ENCODE results near the gene NUDT5. TPM values are rescaled to one million over a fixed set of nuclear protein-coding genes. Genes with fewer than 3 reads are reported as not detected.

NUDT5 gene
- total and polyA plus RNA-seq, 2 of the 13 experiments (the other 11 are each of a cell fraction or from before 2014, with no cell fraction given): 79.6 to 134 TPM

- no peak for TF ChIP-seq ZBTB10 (CRISPR knock-in tag; IDR thresholded peaks at IDR 0.05; ENCODE audit: borderline replicate concordance)
- no peak for TF ChIP-seq ZNF274 (CRISPR knock-in tag; IDR thresholded peaks at IDR 0.05)
- no peak for TF ChIP-seq ZNF382 (CRISPR knock-in tag; IDR thresholded peaks at IDR 0.05; ENCODE audit: borderline replicate concordance)
- no peak for TF ChIP-seq ZUFSP (CRISPR knock-in tag; IDR thresholded peaks at IDR 0.05; ENCODE audit: borderline replicate concordance)
- TF ChIP-seq, protein P1, sequence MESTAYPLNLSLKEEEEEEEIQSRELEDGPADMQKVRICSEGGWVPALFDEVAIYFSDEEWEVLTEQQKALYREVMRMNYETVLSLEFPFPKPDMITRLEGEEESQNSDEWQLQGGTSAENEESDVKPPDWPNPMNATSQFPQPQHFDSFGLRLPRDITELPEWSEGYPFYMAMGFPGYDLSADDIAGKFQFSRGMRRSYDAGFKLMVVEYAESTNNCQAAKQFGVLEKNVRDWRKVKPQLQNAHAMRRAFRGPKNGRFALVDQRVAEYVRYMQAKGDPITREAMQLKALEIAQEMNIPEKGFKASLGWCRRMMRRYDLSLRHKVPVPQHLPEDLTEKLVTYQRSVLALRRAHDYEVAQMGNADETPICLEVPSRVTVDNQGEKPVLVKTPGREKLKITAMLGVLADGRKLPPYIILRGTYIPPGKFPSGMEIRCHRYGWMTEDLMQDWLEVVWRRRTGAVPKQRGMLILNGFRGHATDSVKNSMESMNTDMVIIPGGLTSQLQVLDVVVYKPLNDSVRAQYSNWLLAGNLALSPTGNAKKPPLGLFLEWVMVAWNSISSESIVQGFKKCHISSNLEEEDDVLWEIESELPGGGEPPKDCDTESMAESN (CRISPR knock-in tag; conservative IDR thresholded peaks at IDR 0.05): no peak
- TF ChIP-seq, protein P2, sequence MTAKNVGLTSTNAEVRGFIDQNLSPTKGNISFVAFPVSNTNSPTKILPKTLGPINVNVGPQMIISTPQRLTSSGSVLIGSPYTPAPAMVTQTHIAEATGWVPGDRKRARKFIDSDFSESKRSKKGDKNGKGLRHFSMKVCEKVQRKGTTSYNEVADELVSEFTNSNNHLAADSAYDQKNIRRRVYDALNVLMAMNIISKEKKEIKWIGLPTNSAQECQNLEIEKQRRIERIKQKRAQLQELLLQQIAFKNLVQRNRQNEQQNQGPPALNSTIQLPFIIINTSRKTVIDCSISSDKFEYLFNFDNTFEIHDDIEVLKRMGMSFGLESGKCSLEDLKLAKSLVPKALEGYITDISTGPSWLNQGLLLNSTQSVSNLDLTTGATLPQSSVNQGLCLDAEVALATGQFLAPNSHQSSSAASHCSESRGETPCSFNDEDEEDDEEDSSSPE (CRISPR knock-in tag; IDR thresholded peaks at IDR 0.05): no peak
- no peak for TF ChIP-seq KMT2A (CRISPR knock-in tag; IDR thresholded peaks at IDR 0.05)
- no peak for TF ChIP-seq THYN1 (CRISPR knock-in tag; IDR thresholded peaks at IDR 0.05; ENCODE audit: borderline replicate concordance, low read depth)
- TF ChIP-seq PHF8 (CRISPR knock-in tag; IDR thresholded peaks at IDR 0.05): no peak
- TF ChIP-seq ZFP90 (CRISPR knock-in tag; IDR thresholded peaks at IDR 0.05; ENCODE audit: borderline replicate concordance): no peak
- peak; percentile 88 for TF ChIP-seq TCF7L2 (IDR thresholded peaks at IDR 0.05; ENCODE audit: low read depth, low read length)
- TF ChIP-seq PHF20 (CRISPR knock-in tag; IDR thresholded peaks at IDR 0.05): no peak
- TF ChIP-seq FOXM1 (CRISPR knock-in tag; IDR thresholded peaks at IDR 0.05): no peak
- TF ChIP-seq, protein P3, sequence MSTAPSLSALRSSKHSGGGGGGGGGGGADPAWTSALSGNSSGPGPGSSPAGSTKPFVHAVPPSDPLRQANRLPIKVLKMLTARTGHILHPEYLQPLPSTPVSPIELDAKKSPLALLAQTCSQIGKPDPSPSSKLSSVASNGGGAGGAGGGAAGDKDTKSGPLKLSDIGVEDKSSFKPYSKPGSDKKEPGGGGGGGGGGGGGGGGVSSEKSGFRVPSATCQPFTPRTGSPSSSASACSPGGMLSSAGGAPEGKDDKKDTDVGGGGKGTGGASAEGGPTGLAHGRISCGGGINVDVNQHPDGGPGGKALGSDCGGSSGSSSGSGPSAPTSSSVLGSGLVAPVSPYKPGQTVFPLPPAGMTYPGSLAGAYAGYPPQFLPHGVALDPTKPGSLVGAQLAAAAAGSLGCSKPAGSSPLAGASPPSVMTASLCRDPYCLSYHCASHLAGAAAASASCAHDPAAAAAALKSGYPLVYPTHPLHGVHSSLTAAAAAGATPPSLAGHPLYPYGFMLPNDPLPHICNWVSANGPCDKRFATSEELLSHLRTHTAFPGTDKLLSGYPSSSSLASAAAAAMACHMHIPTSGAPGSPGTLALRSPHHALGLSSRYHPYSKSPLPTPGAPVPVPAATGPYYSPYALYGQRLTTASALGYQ (CRISPR knock-in tag; IDR thresholded peaks at IDR 0.05): 0 out of 2 replicates have a peak, but pooled peaks have one; percentile 57
- peak; percentile 93 for TF ChIP-seq HMG20A (CRISPR knock-in tag; IDR thresholded peaks at IDR 0.05; ENCODE audit: borderline replicate concordance)
- no peak for TF ChIP-seq ARNT (IDR thresholded peaks at IDR 0.05)
- 0 out of 2 replicates have a peak, but pooled peaks have one; percentile 27 for TF ChIP-seq REPIN1 (CRISPR knock-in tag; IDR thresholded peaks at IDR 0.05; ENCODE audit: borderline replicate concordance, low read depth)
- TF ChIP-seq ZNF326 (CRISPR knock-in tag; IDR thresholded peaks at IDR 0.05; ENCODE audit: borderline replicate concordance): no peak
Measured at GRCh38 chr10:12237265-12238220, 41.9 kb upstream of the NUDT5 start (continued).

Data from HepG2 (cell line).